Peyer's patch (tissue), 4 donors: Measurements from ENCODE around the gene LINC00237. TPM values are rescaled to one million over a fixed set of nuclear protein-coding genes. Genes with fewer than 3 reads are reported as not detected.

Experiments used
- DNase-seq, 3 donors: peaks; one replicate each; pipeline ENCODE4 v3.0.0-alpha.2; 2017 to 2019
- H3K27ac ChIP-seq, 4 donors: fragments of 200-600 bp; sonication (generic); one replicate each; pipeline ENCODE4 v1.5.1; 2016 to 2019
- H3K27me3 ChIP-seq, 2 donors: fragments of 200-600 bp; sonication (generic); one replicate each; pipeline ENCODE4 v1.5.1; 2019
- H3K36me3 ChIP-seq, 3 donors: fragments of 200-600 bp; sonication (generic); one replicate each; pipeline ENCODE4 v1.5.1; 2016 to 2019
- H3K4me1 ChIP-seq, 4 donors: fragments of 200-600 bp; sonication (generic); one replicate each; pipeline ENCODE4 v1.5.1; 2016 to 2019
- H3K4me3 ChIP-seq, 4 donors: fragments of 200-600 bp; sonication (generic); 1 replicate in 3 of 4; 2 replicates in 1 of 4; pipeline ENCODE4 v1.5.1; 2016 to 2019; ENCODE audit warnings: mild to moderate bottlenecking in 1 of 4
- H3K9me3 ChIP-seq, 4 donors: fragments of 200-600 bp; sonication (generic); one replicate each; pipeline ENCODE4 v1.5.1; 2016 to 2019; ENCODE audit warnings: mild to moderate bottlenecking in 1 of 4
- POLR2A ChIP-seq, 2 donors: fragments of 450-650 bp; IDR thresholded peaks; one replicate each; pipeline ENCODE4 v1.5.1; 2017; ENCODE audit warnings: antibody characterized with exemption in 2 of 2, mild to moderate bottlenecking in 2 of 2, moderate library complexity in 2 of 2
- total RNA-seq, 4 donors: library from RNA; depleted of rRNA; stranded (reverse); fragments of >200 nt; gene quantifications; one replicate each; pipeline ENCODE4 v1.1.0, GENCODE V29; 2016
- TF ChIP-seq, protein P1 (sequence below), 6 experiments: fragments of 450-650 bp in 4 of 6; fragments of 200-600 bp in 2 of 6; sonication (generic) in 1 of 6; IDR thresholded peaks; one replicate each; pipeline ENCODE4 v1.5.1; 2017 to 2019; ENCODE audit warnings: antibody characterized with exemption in 6 of 6, mild to moderate bottlenecking in 3 of 6, moderate library complexity in 1 of 6

Gene LINC00237
- total RNA-seq, 4 donors from 2014 or later: not detected

DNA sequence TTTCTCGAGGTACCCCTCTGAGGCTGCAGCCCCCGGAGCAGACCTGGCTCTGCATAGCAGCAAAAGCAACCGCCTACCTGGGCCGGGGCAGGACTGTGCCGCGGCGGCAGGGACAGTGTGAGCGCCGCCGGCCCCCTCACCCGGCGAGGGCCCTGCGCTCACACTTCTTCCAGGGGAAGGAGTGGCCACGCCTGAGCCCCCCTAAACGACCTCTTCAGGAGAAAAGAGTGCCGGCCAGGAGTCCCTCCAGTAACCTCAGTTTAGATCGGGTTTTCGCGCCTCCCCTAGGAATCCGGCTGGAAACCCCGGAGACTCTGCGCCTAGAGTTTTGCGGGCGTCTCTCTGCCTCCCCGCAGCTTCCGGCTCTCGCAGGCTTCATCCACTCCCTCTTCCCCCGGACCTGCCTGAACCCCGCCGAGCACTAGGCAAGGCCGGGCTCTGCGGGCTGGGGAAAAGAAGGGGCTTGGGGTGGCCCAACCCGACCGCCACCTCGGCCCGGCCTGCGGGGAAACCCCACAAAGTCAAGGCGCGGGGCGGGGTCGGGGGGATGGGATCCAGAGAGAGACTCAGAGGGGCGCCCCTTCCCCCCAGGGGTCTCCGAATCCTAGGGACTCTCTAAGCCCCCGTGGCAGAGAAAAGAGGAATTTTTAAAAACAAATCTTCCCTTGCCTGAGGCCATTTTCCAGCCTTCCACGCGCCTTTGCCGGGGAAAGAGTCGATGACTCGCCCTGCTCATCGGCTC lies 558 bp downstream of the LINC00237 start:
- H3K4me1 ChIP-seq: peaks cover 0 to 38% (median 9%) of the 10 kb centered on the region in 4 donors
- DNase-seq: no peak
- TF ChIP-seq, protein P1, sequence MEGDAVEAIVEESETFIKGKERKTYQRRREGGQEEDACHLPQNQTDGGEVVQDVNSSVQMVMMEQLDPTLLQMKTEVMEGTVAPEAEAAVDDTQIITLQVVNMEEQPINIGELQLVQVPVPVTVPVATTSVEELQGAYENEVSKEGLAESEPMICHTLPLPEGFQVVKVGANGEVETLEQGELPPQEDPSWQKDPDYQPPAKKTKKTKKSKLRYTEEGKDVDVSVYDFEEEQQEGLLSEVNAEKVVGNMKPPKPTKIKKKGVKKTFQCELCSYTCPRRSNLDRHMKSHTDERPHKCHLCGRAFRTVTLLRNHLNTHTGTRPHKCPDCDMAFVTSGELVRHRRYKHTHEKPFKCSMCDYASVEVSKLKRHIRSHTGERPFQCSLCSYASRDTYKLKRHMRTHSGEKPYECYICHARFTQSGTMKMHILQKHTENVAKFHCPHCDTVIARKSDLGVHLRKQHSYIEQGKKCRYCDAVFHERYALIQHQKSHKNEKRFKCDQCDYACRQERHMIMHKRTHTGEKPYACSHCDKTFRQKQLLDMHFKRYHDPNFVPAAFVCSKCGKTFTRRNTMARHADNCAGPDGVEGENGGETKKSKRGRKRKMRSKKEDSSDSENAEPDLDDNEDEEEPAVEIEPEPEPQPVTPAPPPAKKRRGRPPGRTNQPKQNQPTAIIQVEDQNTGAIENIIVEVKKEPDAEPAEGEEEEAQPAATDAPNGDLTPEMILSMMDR (IDR thresholded peaks at IDR 0.05): no peak
- no peak for TF ChIP-seq POLR2A (IDR thresholded peaks at IDR 0.05)
- H3K36me3 ChIP-seq: no peaks in the 10 kb centered on the region
- peak overlapping the region in 2 of 4 donors; percentile 10 to 12 for H3K4me3 ChIP-seq
- H3K9me3 ChIP-seq: no peaks in the 10 kb centered on the region
- H3K27ac ChIP-seq: no peak overlapping the region
- peaks cover 0 to 59% of the 10 kb centered on the region in 2 donors for H3K27me3 ChIP-seq

DNA sequence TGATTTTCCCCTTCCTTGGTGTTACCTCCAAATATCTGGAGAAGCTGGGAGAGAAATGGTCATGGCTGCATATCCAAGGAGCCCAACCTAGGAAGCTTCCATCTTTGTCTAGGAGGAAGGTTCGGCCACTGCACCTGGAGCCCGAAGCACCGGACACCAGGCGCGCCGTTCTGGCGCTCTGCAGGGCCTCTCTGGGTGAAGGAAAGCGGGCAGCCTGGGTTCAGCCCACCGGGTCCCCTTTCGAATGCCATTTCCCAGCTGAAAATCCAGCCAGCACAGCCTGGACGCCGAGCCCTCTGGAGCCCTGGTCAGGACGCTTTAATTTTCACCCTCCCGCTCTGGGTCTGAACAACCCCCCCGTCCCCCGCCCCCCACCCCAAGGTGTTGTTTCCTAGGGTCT lies 1.2 kb downstream of the LINC00237 start:
- H3K27me3 ChIP-seq: peaks cover 0 to 66% of the 10 kb centered on the region in 2 donors
- no peaks in the 10 kb centered on the region for H3K9me3 ChIP-seq
- no peak for DNase-seq
- H3K4me1 ChIP-seq: peaks cover 0 to 45% (median 12%) of the 10 kb centered on the region in 4 donors
- H3K27ac ChIP-seq: no peak overlapping the region
- no peaks in the 10 kb centered on the region for H3K36me3 ChIP-seq
- TF ChIP-seq, protein P1 (IDR thresholded peaks at IDR 0.05): no peak
- TF ChIP-seq POLR2A (IDR thresholded peaks at IDR 0.05): no peak
- no peak overlapping the region for H3K4me3 ChIP-seq

DNA sequence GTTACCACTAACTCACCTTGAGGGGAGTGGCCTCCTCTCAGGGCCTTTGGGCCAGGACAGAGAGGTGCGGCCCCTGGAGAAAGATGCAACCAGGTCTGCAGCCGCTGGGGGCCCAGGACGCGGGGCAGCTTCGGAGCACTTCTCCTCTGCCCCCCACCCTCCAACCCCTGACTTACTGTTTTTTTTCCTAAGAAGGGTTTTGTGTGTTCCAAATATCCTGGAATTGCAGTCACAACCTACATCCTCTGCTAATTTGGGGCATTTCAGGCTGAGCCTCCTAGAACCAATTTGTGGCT lies 1.7 kb downstream of the LINC00237 start:
- no peaks in the 10 kb centered on the region for H3K9me3 ChIP-seq
- TF ChIP-seq POLR2A (IDR thresholded peaks at IDR 0.05): no peak
- TF ChIP-seq, protein P1 (IDR thresholded peaks at IDR 0.05): no peak
- no peak overlapping the region for H3K4me3 ChIP-seq
- no peak overlapping the region for H3K27ac ChIP-seq
- no peak for DNase-seq
- H3K36me3 ChIP-seq: no peaks in the 10 kb centered on the region
- peaks cover 0 to 50% (median 12%) of the 10 kb centered on the region in 4 donors for H3K4me1 ChIP-seq
- peaks cover 0 to 70% of the 10 kb centered on the region in 2 donors for H3K27me3 ChIP-seq

DNA sequence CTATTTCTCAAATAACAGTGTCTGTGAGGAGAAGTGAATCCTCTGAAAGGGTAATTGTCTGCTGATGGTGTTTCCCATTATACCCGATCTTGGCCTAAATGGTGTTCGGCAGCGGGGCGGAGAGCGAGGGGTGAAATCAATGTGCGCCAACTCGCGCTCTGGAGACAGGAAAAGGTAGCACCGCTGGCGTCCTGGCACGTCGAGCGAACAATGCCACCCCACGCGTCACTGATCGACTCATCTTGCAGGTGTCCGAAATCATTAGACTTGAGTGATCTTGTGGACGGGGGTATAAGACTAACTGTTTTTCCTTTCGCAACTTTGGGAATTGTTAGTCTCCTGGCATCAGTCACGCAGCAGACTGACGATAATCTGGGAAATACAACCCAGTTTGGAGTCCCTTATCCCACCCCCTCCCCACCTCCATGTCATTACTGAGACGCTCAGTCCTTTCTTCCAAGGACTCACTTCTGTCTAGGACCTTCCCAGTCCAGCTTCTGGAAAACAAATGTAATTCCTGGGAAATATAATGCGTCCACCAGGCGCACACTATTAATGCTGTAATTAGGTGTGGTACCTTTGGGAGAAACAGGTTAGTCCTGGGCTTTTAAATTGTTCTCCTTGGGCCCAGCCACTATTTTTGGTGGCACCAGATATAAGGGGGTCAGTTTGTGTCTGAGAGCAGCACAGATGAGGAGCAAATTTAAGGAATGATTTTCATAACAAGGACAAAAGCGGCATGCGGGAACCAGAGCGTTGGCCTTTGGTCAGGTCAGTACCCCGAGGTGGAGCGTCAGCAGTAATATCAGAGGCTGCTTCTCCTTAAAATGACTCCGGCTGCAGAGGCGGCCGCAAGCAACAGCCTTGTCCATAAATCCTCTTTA lies 2.3 kb downstream of the LINC00237 start:
- peaks cover 0 to 76% of the 10 kb centered on the region in 2 donors for H3K27me3 ChIP-seq
- DNase-seq: no peak
- H3K36me3 ChIP-seq: no peaks in the 10 kb centered on the region
- no peak overlapping the region for H3K4me3 ChIP-seq
- H3K4me1 ChIP-seq: peaks cover 0 to 50% (median 12%) of the 10 kb centered on the region in 4 donors
- no peak for TF ChIP-seq POLR2A (IDR thresholded peaks at IDR 0.05)
- TF ChIP-seq, protein P1 (IDR thresholded peaks at IDR 0.05): no peak
- no peak overlapping the region for H3K27ac ChIP-seq
- H3K9me3 ChIP-seq: no peaks in the 10 kb centered on the region

DNA sequence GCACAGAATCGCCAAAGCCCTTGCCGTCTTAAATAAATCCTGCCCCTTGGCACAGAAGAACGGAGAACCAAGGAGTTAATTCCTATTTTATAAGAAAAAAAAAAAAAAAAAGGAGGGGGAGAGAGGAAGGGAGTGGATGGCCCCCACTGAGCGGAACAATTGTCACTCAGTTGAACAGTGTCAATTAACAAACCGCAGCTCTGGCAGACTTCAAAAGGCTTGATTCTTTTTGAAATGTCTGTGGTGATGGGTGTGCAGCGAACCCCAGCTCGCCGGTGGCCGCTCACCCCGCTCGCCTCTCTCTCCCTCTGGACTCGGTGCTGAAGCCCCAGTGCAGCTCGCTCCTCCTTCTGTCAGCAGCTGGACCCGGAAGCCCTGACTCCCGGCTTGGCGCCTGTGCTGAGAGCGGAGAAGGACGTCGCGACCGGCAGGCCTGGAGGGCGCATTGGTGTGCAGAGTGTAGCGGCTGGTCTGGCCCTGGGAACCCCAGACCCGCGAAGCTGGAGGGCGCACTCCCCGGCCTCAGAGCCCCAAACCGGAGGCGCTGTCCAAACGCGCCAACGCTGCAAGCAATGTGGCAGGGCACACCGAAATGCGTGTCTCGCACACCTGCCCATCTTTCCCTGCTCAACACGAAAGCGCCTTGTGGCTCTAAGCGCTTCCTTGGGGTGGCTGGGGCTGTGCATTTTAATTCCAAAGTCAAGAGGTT lies 3.4 kb downstream of the LINC00237 start:
- TF ChIP-seq, protein P1 (IDR thresholded peaks at IDR 0.05): no peak
- peak overlapping the region; percentile 3 to 62 (median 54) for H3K4me3 ChIP-seq
- peaks cover 0 to 78% of the 10 kb centered on the region in 2 donors for H3K27me3 ChIP-seq
- no peaks in the 10 kb centered on the region for H3K36me3 ChIP-seq
- no peak overlapping the region for H3K27ac ChIP-seq
- peaks cover 0 to 50% (median 12%) of the 10 kb centered on the region in 4 donors for H3K4me1 ChIP-seq
- no peaks in the 10 kb centered on the region for H3K9me3 ChIP-seq
- peak; percentile 39 to 78 (median 65) for DNase-seq
